CD4-positive, CD25-positive, alpha-beta regulatory T cell (primary cell): ENCODE measurements around the gene ZDHHC13. TPM values are rescaled to one million over a fixed set of nuclear protein-coding genes. Genes with fewer than 3 reads are reported as not detected.
A peak's percentile ranks its signal among the peaks of the same experiment; 100 is the strongest.

Source experiments
- ATAC-seq, 2 donors: fragments of 150-1000 bp; cut with Tn5 transposase; one replicate each; pipeline ENCODE4 v1.10.0; 2021; ENCODE audit warnings: low read depth in 2 of 2, moderate number of reproducible peaks in 2 of 2, moderate library complexity in 1 of 2
- DNase-seq, 3 donors: peaks; one replicate each; pipeline versions ENCODE4 v3.0.0 to v3.0.0-alpha.2; 2012 to 2022; ENCODE audit warnings: mixed read lengths in 1 of 3
- H3K27ac ChIP-seq: one replicate; pipeline ENCODE4 v1.7.0; 2013; ENCODE audit warnings: mild to moderate bottlenecking, low read length; ENCODE audit not compliant: insufficient read depth, poor library complexity, severe bottlenecking
- H3K27me3 ChIP-seq: one replicate; pipeline ENCODE4 v1.7.0; 2013; ENCODE audit warnings: low read length; ENCODE audit not compliant: control insufficient read depth, insufficient read depth
- H3K36me3 ChIP-seq: one replicate; pipeline ENCODE4 v1.7.0; 2013; ENCODE audit warnings: mild to moderate bottlenecking, low read length, moderate library complexity; ENCODE audit not compliant: control insufficient read depth, insufficient read depth
- H3K4me1 ChIP-seq: 2 replicates; pipeline ENCODE4 v1.7.0; 2013; ENCODE audit warnings: mild to moderate bottlenecking, low read length; ENCODE audit not compliant: insufficient read depth, control insufficient read depth, poor library complexity, severe bottlenecking
- H3K4me3 ChIP-seq: one replicate; pipeline ENCODE4 v1.7.0; 2013; ENCODE audit warnings: low read depth, mild to moderate bottlenecking, low read length, moderate library complexity
- H3K9me3 ChIP-seq, 2 experiments: 1 replicate in 1 of 2; 2 replicates in 1 of 2; pipeline ENCODE4 v1.7.0; 2013; ENCODE audit warnings: low read length in 2 of 2, mild to moderate bottlenecking in 1 of 2, moderate library complexity in 1 of 2; ENCODE audit not compliant: control insufficient read depth in 2 of 2
- H3K27ac Mint-ChIP-seq, 3 donors: one replicate each; pipeline ENCODE4 v1.8.0; 2020 to 2022; ENCODE audit warnings: mild to moderate bottlenecking in 3 of 3, mixed read lengths in 3 of 3, moderate library complexity in 2 of 3
- H3K27me3 Mint-ChIP-seq: one replicate; pipeline ENCODE4 v1.8.0; 2022; ENCODE audit warnings: mild to moderate bottlenecking, mixed read lengths
- H3K36me3 Mint-ChIP-seq: one replicate; pipeline ENCODE4 v1.8.0; 2020; ENCODE audit warnings: mixed read lengths
- H3K4me1 Mint-ChIP-seq, 4 donors: one replicate each; pipeline ENCODE4 v1.8.0; 2020 to 2022; ENCODE audit warnings: mixed read lengths in 4 of 4, mild to moderate bottlenecking in 1 of 4
- H3K4me3 Mint-ChIP-seq, 4 donors: one replicate each; pipeline ENCODE4 v1.8.0; 2020 to 2022; ENCODE audit warnings: mild to moderate bottlenecking in 4 of 4, mixed read lengths in 4 of 4, moderate library complexity in 3 of 4
- H3K9me3 Mint-ChIP-seq, 7 donors: one replicate each; pipeline ENCODE4 v1.8.0; 2020 to 2022; ENCODE audit warnings: mixed read lengths in 7 of 7, mild to moderate bottlenecking in 3 of 7, moderate library complexity in 2 of 7
- polyA plus RNA-seq, 4 donors: library from polyadenylated mRNA; unstranded; fragments of 300-500 nt; fragmentation: Illumina TruSeq; gene quantifications; one replicate each; pipeline ENCODE4 v1.2.3, GENCODE V29; 2021
- total RNA-seq: library from RNA; stranded (reverse); gene quantifications from one replicate; pipeline ENCODE4 v1.2.3, GENCODE V29; 2022

ZDHHC13 gene
- total and polyA plus RNA-seq, 5 donors from 2014 or later: 9.6 to 21.0 (median 16.2) TPM

- no peaks in the 10 kb centered on the region for H3K4me1 Mint-ChIP-seq
- H3K27ac Mint-ChIP-seq: no peak overlapping the region
- peaks cover 0 to 6% (median 2%) of the 10 kb centered on the region in 7 donors for H3K9me3 Mint-ChIP-seq
- Histone ChIP-seq H3K36me3 (no peaks in the 10 kb centered on the region), H3K4me3 (no peak overlapping the region), H3K9me3 (no peaks in the 10 kb centered on the region), H3K27ac (no peak overlapping the region), H3K4me1 (no peaks in the 10 kb centered on the region), H3K27me3 (peaks cover 7% of the 10 kb centered on the region)
- ATAC-seq (no peak), DNase-seq (no peak)
- no peak overlapping the region for H3K4me3 Mint-ChIP-seq
- no peaks in the 10 kb centered on the region for H3K36me3 Mint-ChIP-seq
- peaks cover 38% of the 10 kb centered on the region for H3K27me3 Mint-ChIP-seq
These were observed 15.0 kb upstream of the ZDHHC13 start for GRCh38 chr11:19101796-19102520.

- Mint-ChIP-seq H3K36me3 (no peaks in the 10 kb centered on the region), H3K4me3 (no peak overlapping the region), H3K4me1 (no peaks in the 10 kb centered on the region), H3K9me3 (peaks cover 0 to 7% (median 2%) of the 10 kb centered on the region in 7 donors), H3K27me3 (peaks cover 38% of the 10 kb centered on the region), H3K27ac (no peak overlapping the region)
- H3K9me3 ChIP-seq: no peaks in the 10 kb centered on the region
- ATAC-seq: no peak
- peaks cover 7% of the 10 kb centered on the region for H3K27me3 ChIP-seq
- no peaks in the 10 kb centered on the region for H3K36me3 ChIP-seq
- no peak overlapping the region for H3K27ac ChIP-seq
- no peak overlapping the region for H3K4me3 ChIP-seq
- DNase-seq: no peak
- H3K4me1 ChIP-seq: no peaks in the 10 kb centered on the region
These were observed 14.5 kb upstream of the ZDHHC13 start for GRCh38 chr11:19102521-19102900.

- no peak for DNase-seq
- H3K4me1 Mint-ChIP-seq: no peaks in the 10 kb centered on the region
- Histone ChIP-seq H3K4me3 (no peak overlapping the region), H3K27ac (no peak overlapping the region), H3K27me3 (peaks cover 7% of the 10 kb centered on the region), H3K36me3 (no peaks in the 10 kb centered on the region), H3K4me1 (no peaks in the 10 kb centered on the region), H3K9me3 (no peaks in the 10 kb centered on the region)
- H3K9me3 Mint-ChIP-seq: peaks cover 0 to 5% (median 2%) of the 10 kb centered on the region in 7 donors
- ATAC-seq: no peak
- H3K36me3 Mint-ChIP-seq: no peaks in the 10 kb centered on the region
- peaks cover 24% of the 10 kb centered on the region for H3K27me3 Mint-ChIP-seq
- no peak overlapping the region for H3K27ac Mint-ChIP-seq
- no peak overlapping the region for H3K4me3 Mint-ChIP-seq
These were observed 12.0 kb upstream of the ZDHHC13 start for GRCh38 chr11:19105011-19105410.

GRCh38 chr11:19107125-19107524 lies 9.8 kb upstream of the ZDHHC13 start:
- ATAC-seq (no peak), DNase-seq (no peak)
- no peaks in the 10 kb centered on the region for H3K4me1 Mint-ChIP-seq
- Histone ChIP-seq H3K27ac (no peak overlapping the region), H3K4me1 (no peaks in the 10 kb centered on the region), H3K4me3 (no peak overlapping the region), H3K36me3 (no peaks in the 10 kb centered on the region), H3K27me3 (peaks cover 13% of the 10 kb centered on the region), H3K9me3 (no peaks in the 10 kb centered on the region)
- H3K9me3 Mint-ChIP-seq: peaks cover 0 to 5% (median 0%) of the 10 kb centered on the region in 7 donors
- H3K4me3 Mint-ChIP-seq: no peak overlapping the region
- H3K27ac Mint-ChIP-seq: no peak overlapping the region
- no peaks in the 10 kb centered on the region for H3K36me3 Mint-ChIP-seq
- peaks cover 18% of the 10 kb centered on the region for H3K27me3 Mint-ChIP-seq

GRCh38 chr11:19110295-19110694 lies 6.7 kb upstream of the ZDHHC13 start:
- Mint-ChIP-seq H3K4me3 (no peak overlapping the region), H3K27ac (no peak overlapping the region), H3K36me3 (no peaks in the 10 kb centered on the region), H3K9me3 (peaks cover 0 to 5% (median 0%) of the 10 kb centered on the region in 7 donors), H3K4me1 (peaks cover 0 to 2% (median 0%) of the 10 kb centered on the region in 4 donors), H3K27me3 (peaks cover 11% of the 10 kb centered on the region)
- H3K36me3 ChIP-seq: no peaks in the 10 kb centered on the region
- ATAC-seq (no peak), DNase-seq (no peak)
- H3K4me1 ChIP-seq: no peaks in the 10 kb centered on the region
- H3K4me3 ChIP-seq: no peak overlapping the region
- no peaks in the 10 kb centered on the region for H3K9me3 ChIP-seq
- H3K27ac ChIP-seq: no peak overlapping the region
- H3K27me3 ChIP-seq: peaks cover 11% of the 10 kb centered on the region

GRCh38 chr11:19111809-19112208 lies 5.2 kb upstream of the ZDHHC13 start:
- Histone ChIP-seq H3K4me1 (peaks cover 4% of the 10 kb centered on the region), H3K9me3 (no peaks in the 10 kb centered on the region), H3K27ac (no peak overlapping the region), H3K4me3 (no peak overlapping the region), H3K27me3 (peaks cover 9% of the 10 kb centered on the region), H3K36me3 (no peaks in the 10 kb centered on the region)
- H3K4me3 Mint-ChIP-seq: no peak overlapping the region
- no peak overlapping the region for H3K27ac Mint-ChIP-seq
- peaks cover 0 to 5% (median 0%) of the 10 kb centered on the region in 7 donors for H3K9me3 Mint-ChIP-seq
- no peaks in the 10 kb centered on the region for H3K36me3 Mint-ChIP-seq
- DNase-seq: no peak
- no peak for ATAC-seq
- peaks cover 11% of the 10 kb centered on the region for H3K27me3 Mint-ChIP-seq
- peaks cover under 1 to 10% (median 4%) of the 10 kb centered on the region in 4 donors for H3K4me1 Mint-ChIP-seq

GRCh38 chr11:19116276-19116970 lies 545 bp upstream of the ZDHHC13 start:
- Mint-ChIP-seq H3K27ac (peak overlapping the region in 2 of 3 donors; percentile 96 to 97), H3K9me3 (no peaks in the 10 kb centered on the region), H3K4me1 (peaks cover 26 to 52% (median 36%) of the 10 kb centered on the region in 4 donors), H3K4me3 (peak overlapping the region; percentile 92 to 99 (median 96)), H3K36me3 (peaks cover 7% of the 10 kb centered on the region), H3K27me3 (peaks cover 11% of the 10 kb centered on the region)
- DNase-seq (no peak), ATAC-seq (no peak)
- Histone ChIP-seq H3K4me3 (peak overlapping the region; percentile 80), H3K36me3 (peaks cover 2% of the 10 kb centered on the region), H3K27ac (no peak overlapping the region), H3K9me3 (no peaks in the 10 kb centered on the region), H3K27me3 (peaks cover 7% of the 10 kb centered on the region), H3K4me1 (peaks cover 22% of the 10 kb centered on the region)
